CD14-positive monocyte (primary cell): Measurements from ENCODE around the gene CLRN3. TPM values are rescaled to one million over a fixed set of nuclear protein-coding genes. Genes with fewer than 3 reads are reported as not detected.

ENCODE experiments used
- DNase-seq, 3 donors: peaks; one replicate each; pipeline ENCODE4 v3.0.0-alpha.2; 2011 to 2022
- H2AFZ ChIP-seq: 2 replicates; pipeline ENCODE4 v1.6.0; 2012; ENCODE audit warnings: mild to moderate bottlenecking, low read depth, low read length, inconsistent platforms; ENCODE audit not compliant: insufficient read depth, poor library complexity, severe bottlenecking
- H3K27ac ChIP-seq, 2 donors: 1 replicate in 1 of 2; 2 replicates in 1 of 2; pipeline ENCODE4 v1.5.1; 2012 to 2013; ENCODE audit warnings: low read length in 2 of 2, control low read depth in 1 of 2, inconsistent platforms in 1 of 2, low read depth in 1 of 2, mild to moderate bottlenecking in 1 of 2
- H3K27me3 ChIP-seq, 2 donors: one replicate each; pipeline versions ENCODE4 v1.6.0 to v1.6.1; 2011 to 2013; ENCODE audit warnings: low read length in 2 of 2; ENCODE audit not compliant: control insufficient read depth in 2 of 2, insufficient read depth in 2 of 2
- H3K36me3 ChIP-seq, 2 donors: replicated peaks in 1 of 2; 1 replicate in 1 of 2; 2 replicates in 1 of 2; pipeline versions ENCODE4 v1.5.1 to v1.6.1; 2012 to 2013; ENCODE audit warnings: low read length in 2 of 2, control low read depth in 1 of 2, inconsistent platforms in 1 of 2, mild to moderate bottlenecking in 1 of 2; ENCODE audit not compliant: insufficient read depth in 2 of 2, control insufficient read depth in 1 of 2
- H3K4me1 ChIP-seq, 2 donors: 1 replicate in 1 of 2; 2 replicates in 1 of 2; pipeline versions ENCODE4 v1.5.1 to v1.6.1; 2012 to 2013; ENCODE audit warnings: low read length in 2 of 2, control low read depth in 1 of 2, inconsistent platforms in 1 of 2, mild to moderate bottlenecking in 1 of 2, moderate library complexity in 1 of 2; ENCODE audit not compliant: insufficient read depth in 2 of 2, control insufficient read depth in 1 of 2
- H3K4me2 ChIP-seq: replicated peaks from 2 replicates; pipeline ENCODE3; 2012; ENCODE audit warnings: low read length, moderate library complexity, mild to moderate bottlenecking; ENCODE audit not compliant: poor library complexity, severe bottlenecking; ENCODE audit errors: extremely low read depth
- H3K4me3 ChIP-seq, 3 experiments: fragments of 200-600 bp in 1 of 3; sonication (generic) in 1 of 3; replicated peaks in 1 of 3; 1 replicate in 2 of 3; 2 replicates in 1 of 3; pipeline ENCODE4 v1.5.1; 2011 to 2013; ENCODE audit warnings: low read length in 3 of 3, mild to moderate bottlenecking in 3 of 3, control low read depth in 2 of 3, low read depth in 2 of 3, inconsistent platforms in 1 of 3, moderate library complexity in 1 of 3
- H3K79me2 ChIP-seq: 2 replicates; pipeline ENCODE4 v1.6.0; 2012; ENCODE audit warnings: mild to moderate bottlenecking, control low read depth, inconsistent platforms, low read length, moderate library complexity; ENCODE audit not compliant: insufficient read depth
- H3K9ac ChIP-seq: 2 replicates; pipeline ENCODE4 v1.6.0; 2017; ENCODE audit warnings: low read length, mild to moderate bottlenecking; ENCODE audit not compliant: insufficient read depth, poor library complexity, severe bottlenecking
- H3K9me3 ChIP-seq, 2 donors: replicated peaks in 1 of 2; 1 replicate in 1 of 2; 2 replicates in 1 of 2; pipeline versions ENCODE4 v1.5.1 to v1.6.1; 2012 to 2013; ENCODE audit warnings: low read length in 2 of 2, control low read depth in 1 of 2; ENCODE audit not compliant: control insufficient read depth in 1 of 2, insufficient read depth in 1 of 2
- H4K20me1 ChIP-seq: 2 replicates; pipeline ENCODE4 v1.6.0; 2012; ENCODE audit warnings: mild to moderate bottlenecking, low read length, control low read depth, moderate library complexity; ENCODE audit not compliant: insufficient read depth
- H3K27ac Mint-ChIP-seq, 7 donors: one replicate each; pipeline ENCODE4 v1.8.0; 2020; ENCODE audit warnings: mild to moderate bottlenecking in 7 of 7, mixed read lengths in 7 of 7, moderate library complexity in 6 of 7, inconsistent platforms in 2 of 7
- H3K27me3 Mint-ChIP-seq, 3 donors: one replicate each; pipeline ENCODE4 v1.8.0; 2021 to 2022; ENCODE audit warnings: low read depth in 3 of 3, mild to moderate bottlenecking in 3 of 3, mixed read lengths in 3 of 3, moderate library complexity in 3 of 3, inconsistent platforms in 1 of 3
- H3K36me3 Mint-ChIP-seq, 2 donors: one replicate each; pipeline ENCODE4 v1.8.0; 2020; ENCODE audit warnings: mixed read lengths in 2 of 2, inconsistent platforms in 1 of 2, mild to moderate bottlenecking in 1 of 2
- H3K4me1 Mint-ChIP-seq: one replicate; pipeline ENCODE4 v1.8.0; 2020; ENCODE audit warnings: mild to moderate bottlenecking, mixed read lengths
- H3K4me3 Mint-ChIP-seq, 2 donors: one replicate each; pipeline ENCODE4 v1.8.0; 2020; ENCODE audit warnings: mild to moderate bottlenecking in 2 of 2, mixed read lengths in 2 of 2, moderate library complexity in 1 of 2
- H3K9me3 Mint-ChIP-seq, 7 donors: one replicate each; pipeline ENCODE4 v1.8.0; 2020 to 2022; ENCODE audit warnings: mixed read lengths in 7 of 7, mild to moderate bottlenecking in 6 of 7, moderate library complexity in 6 of 7, inconsistent platforms in 2 of 7
- CTCF ChIP-seq: fragments of 200-600 bp; IDR thresholded peaks from one replicate; pipeline ENCODE4 v1.8.0; 2022; ENCODE audit warnings: antibody characterized with exemption, mild to moderate bottlenecking
- WGBS: methylation state at CpG from one replicate; pipeline ENCODE4 v1.1.5; 2013; ENCODE audit warnings: missing lambda C conversion rate; ENCODE audit not compliant: insufficient coverage; 5-methylcytosine and 5-hydroxymethylcytosine counted together
- intact Hi-C, 2 donors: fragments of 100-400 bp; cut with micrococcal nuclease; formaldehyde crosslinking; loops; one replicate each; pipeline versions ENCODE4 v1.15.0 to v1.15.1; 2023
- polyA plus RNA-seq, 3 donors: library from polyadenylated mRNA; depleted of rRNA in 1 of 3; unstranded in 2 of 3; stranded (reverse) in 1 of 3; fragments of 300-500 nt in 2 of 3; fragments of >200 nt in 1 of 3; fragmentation: Illumina TruSeq in 2 of 3; gene quantifications; 1 replicate in 2 of 3; 2 replicates in 1 of 3; pipeline ENCODE4 v1.2.3, GENCODE V29; 2012 to 2021

The CLRN3 gene
- polyA plus RNA-seq, 3 donors = 0.16 TPM; not detected in 2

DNA sequence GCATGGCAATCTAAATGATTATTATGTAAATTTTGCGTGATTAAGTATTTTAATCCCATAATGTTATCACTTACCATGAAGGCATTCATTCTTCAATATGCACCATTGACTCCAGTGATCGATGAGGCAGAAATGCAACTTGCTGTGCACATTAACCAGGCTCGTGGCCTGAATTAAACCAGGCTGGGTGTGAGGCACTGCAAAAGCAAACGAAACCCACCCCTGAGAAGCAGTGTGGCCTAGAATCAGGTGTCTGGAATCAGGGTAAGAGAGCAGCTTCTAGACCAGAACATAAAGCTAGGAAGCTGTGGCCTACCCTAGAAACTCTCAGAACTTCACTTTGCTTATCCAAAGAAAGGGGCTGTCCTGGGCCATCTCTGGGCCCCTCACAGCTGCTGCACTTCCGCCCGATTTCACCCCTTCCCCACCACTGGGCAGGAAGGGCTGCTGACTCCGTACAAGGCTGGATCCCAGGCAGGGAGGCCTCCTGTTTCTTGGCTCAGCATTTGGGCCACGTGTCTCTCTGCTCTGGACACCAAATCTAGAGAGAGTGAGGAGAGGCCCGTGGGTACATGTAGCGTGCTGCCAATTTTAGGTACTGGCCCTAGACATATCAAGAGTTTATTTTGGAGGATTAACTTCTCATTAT is 18.6 kb upstream of the CLRN3 start:
- Histone ChIP-seq H3K36me3 (peaks cover 0 to 46% of the 10 kb centered on the region in 2 donors), H4K20me1 (peaks cover 62% of the 10 kb centered on the region), H3K9ac (no peak overlapping the region), H3K27ac (no peak overlapping the region), H3K27me3 (no peaks in the 10 kb centered on the region), H3K79me2 (peaks cover 91% of the 10 kb centered on the region), H2AFZ (no peak overlapping the region), H3K4me2 (no peak overlapping the region), H3K4me3 (no peak overlapping the region), H3K4me1 (peaks cover 25 to 28% of the 10 kb centered on the region in 2 donors), H3K9me3 (peaks cover 7 to 8% of the 10 kb centered on the region in 2 donors)
- H3K4me3 Mint-ChIP-seq = no peak overlapping the region
- H3K4me1 Mint-ChIP-seq = peaks cover 49% of the 10 kb centered on the region
- WGBS = 97% methylated on average over 4 of the region's 10 CpGs
- peaks cover 4 to 12% (median 7%) of the 10 kb centered on the region in 7 donors for H3K9me3 Mint-ChIP-seq
- no peak for TF ChIP-seq CTCF
- H3K27ac Mint-ChIP-seq = peak overlapping the region in 1 of 7 donors; percentile 36
- intact Hi-C loops = no loop called here
- peaks cover 38 to 46% of the 10 kb centered on the region in 2 donors for H3K36me3 Mint-ChIP-seq
- peaks cover 0 to 6% (median 2%) of the 10 kb centered on the region in 3 donors for H3K27me3 Mint-ChIP-seq
- DNase-seq = no peak

GRCh38 chr10:127910464-127910770 is 17.7 kb upstream of the CLRN3 start:
- Histone ChIP-seq H3K36me3 (peaks cover 0 to 36% of the 10 kb centered on the region in 2 donors), H3K4me3 (no peak overlapping the region), H3K9ac (no peak overlapping the region), H3K9me3 (no peaks in the 10 kb centered on the region), H3K79me2 (peaks cover 82% of the 10 kb centered on the region), H2AFZ (no peak overlapping the region), H3K4me1 (peaks cover 34 to 37% of the 10 kb centered on the region in 2 donors), H4K20me1 (peaks cover 61% of the 10 kb centered on the region), H3K4me2 (no peak overlapping the region), H3K27me3 (no peaks in the 10 kb centered on the region), H3K27ac (no peak overlapping the region)
- peaks cover 58% of the 10 kb centered on the region for H3K4me1 Mint-ChIP-seq
- no peak for DNase-seq
- TF ChIP-seq CTCF = no peak
- WGBS = no CpG with 5 or more reads among the region's 2 CpGs
- no peak overlapping the region for H3K27ac Mint-ChIP-seq
- H3K9me3 Mint-ChIP-seq = peaks cover 0 to 3% (median 0%) of the 10 kb centered on the region in 7 donors
- peaks cover under 1 to 3% (median 3%) of the 10 kb centered on the region in 3 donors for H3K27me3 Mint-ChIP-seq
- intact Hi-C loops = no loop called here
- H3K4me3 Mint-ChIP-seq = no peak overlapping the region
- H3K36me3 Mint-ChIP-seq = peaks cover 31 to 39% of the 10 kb centered on the region in 2 donors
